Measurements from ENCODE around the gene SNTB2.

DNA sequence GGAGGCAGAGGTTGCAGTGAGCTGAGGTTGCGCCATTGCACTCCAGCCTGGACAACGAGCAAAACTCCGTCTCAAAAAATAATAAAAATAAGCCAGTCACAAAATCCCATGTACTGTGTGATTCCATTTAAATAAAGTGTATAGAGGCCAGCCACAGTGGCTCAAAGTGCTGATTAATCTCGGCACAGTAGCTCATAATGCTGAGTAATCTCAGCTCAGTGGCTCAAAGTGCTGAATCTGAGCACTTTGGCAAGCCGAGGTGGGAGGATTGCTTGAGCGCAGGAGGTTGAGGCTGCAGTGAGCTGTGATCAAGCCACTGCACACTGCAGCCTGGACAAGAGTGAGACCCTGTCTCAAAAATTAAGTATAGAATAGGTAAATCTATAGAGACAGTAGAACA is 159.7 kb downstream of the SNTB2 start:
- TF ChIP-seq, protein P1, sequence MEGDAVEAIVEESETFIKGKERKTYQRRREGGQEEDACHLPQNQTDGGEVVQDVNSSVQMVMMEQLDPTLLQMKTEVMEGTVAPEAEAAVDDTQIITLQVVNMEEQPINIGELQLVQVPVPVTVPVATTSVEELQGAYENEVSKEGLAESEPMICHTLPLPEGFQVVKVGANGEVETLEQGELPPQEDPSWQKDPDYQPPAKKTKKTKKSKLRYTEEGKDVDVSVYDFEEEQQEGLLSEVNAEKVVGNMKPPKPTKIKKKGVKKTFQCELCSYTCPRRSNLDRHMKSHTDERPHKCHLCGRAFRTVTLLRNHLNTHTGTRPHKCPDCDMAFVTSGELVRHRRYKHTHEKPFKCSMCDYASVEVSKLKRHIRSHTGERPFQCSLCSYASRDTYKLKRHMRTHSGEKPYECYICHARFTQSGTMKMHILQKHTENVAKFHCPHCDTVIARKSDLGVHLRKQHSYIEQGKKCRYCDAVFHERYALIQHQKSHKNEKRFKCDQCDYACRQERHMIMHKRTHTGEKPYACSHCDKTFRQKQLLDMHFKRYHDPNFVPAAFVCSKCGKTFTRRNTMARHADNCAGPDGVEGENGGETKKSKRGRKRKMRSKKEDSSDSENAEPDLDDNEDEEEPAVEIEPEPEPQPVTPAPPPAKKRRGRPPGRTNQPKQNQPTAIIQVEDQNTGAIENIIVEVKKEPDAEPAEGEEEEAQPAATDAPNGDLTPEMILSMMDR (IDR thresholded peaks at IDR 0.05): no peak
- TF ChIP-seq POLR2A (IDR thresholded peaks at IDR 0.05): no peak
- no peak for TF ChIP-seq POLR2AphosphoS5 (IDR thresholded peaks at IDR 0.05)
- TF ChIP-seq EP300 (IDR thresholded peaks at IDR 0.05): no peak
